GM12873 (cell line): ENCODE measurements around the gene SYNCRIP.

Experiments
- TF ChIP-seq, protein P1 (sequence below): IDR thresholded peaks from 2 replicates; pipeline ENCODE4 v1.5.1; 2012; ENCODE audit warnings: low read depth, mild to moderate bottlenecking, moderate library complexity, low read length, control low read depth; ENCODE audit not compliant: insufficient read depth; ENCODE audit errors: missing control alignments

SYNCRIP gene

GRCh38 chr6:85568411-85568810 lies 74.3 kb downstream of the SYNCRIP start:
- TF ChIP-seq, protein P1, sequence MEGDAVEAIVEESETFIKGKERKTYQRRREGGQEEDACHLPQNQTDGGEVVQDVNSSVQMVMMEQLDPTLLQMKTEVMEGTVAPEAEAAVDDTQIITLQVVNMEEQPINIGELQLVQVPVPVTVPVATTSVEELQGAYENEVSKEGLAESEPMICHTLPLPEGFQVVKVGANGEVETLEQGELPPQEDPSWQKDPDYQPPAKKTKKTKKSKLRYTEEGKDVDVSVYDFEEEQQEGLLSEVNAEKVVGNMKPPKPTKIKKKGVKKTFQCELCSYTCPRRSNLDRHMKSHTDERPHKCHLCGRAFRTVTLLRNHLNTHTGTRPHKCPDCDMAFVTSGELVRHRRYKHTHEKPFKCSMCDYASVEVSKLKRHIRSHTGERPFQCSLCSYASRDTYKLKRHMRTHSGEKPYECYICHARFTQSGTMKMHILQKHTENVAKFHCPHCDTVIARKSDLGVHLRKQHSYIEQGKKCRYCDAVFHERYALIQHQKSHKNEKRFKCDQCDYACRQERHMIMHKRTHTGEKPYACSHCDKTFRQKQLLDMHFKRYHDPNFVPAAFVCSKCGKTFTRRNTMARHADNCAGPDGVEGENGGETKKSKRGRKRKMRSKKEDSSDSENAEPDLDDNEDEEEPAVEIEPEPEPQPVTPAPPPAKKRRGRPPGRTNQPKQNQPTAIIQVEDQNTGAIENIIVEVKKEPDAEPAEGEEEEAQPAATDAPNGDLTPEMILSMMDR, result no peak

DNA sequence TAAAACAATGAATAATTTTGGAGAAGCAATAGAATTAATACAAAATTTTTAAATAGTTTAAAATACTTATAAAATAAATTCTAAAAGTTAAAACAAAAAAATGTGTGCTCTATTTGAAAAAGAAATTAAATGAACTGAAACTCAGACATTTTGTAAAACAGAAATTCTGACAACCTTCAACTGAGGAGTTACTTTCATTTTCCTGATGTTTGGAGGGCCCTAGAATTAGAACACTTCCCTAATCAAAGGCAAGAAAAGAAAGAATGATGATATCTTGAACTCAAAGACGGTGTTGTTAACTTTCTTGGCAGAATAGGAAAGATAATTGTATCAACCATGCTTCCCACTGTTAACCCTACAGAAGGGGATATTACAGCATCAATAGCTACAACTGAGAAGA lies 77.0 kb downstream of the SYNCRIP start:
- TF ChIP-seq, protein P1, result no peak
